HG03575 (cell line): ENCODE measurements around the gene INS.
"Not testable (repeated sequence)": the region's sequence is repeated elsewhere in the genome, so short reads cannot be mapped to it uniquely, and the experiment has no call there.

Experiments used
- ATAC-seq: cut with Tn5 transposase; IDR thresholded peaks from one replicate; pipeline ENCODE4 v1.9.1; 2021; ENCODE audit not compliant: unreplicated experiment, insufficient number of reproducible peaks, low FRiP score; ENCODE audit errors: extremely low read depth

INS gene

DNA sequence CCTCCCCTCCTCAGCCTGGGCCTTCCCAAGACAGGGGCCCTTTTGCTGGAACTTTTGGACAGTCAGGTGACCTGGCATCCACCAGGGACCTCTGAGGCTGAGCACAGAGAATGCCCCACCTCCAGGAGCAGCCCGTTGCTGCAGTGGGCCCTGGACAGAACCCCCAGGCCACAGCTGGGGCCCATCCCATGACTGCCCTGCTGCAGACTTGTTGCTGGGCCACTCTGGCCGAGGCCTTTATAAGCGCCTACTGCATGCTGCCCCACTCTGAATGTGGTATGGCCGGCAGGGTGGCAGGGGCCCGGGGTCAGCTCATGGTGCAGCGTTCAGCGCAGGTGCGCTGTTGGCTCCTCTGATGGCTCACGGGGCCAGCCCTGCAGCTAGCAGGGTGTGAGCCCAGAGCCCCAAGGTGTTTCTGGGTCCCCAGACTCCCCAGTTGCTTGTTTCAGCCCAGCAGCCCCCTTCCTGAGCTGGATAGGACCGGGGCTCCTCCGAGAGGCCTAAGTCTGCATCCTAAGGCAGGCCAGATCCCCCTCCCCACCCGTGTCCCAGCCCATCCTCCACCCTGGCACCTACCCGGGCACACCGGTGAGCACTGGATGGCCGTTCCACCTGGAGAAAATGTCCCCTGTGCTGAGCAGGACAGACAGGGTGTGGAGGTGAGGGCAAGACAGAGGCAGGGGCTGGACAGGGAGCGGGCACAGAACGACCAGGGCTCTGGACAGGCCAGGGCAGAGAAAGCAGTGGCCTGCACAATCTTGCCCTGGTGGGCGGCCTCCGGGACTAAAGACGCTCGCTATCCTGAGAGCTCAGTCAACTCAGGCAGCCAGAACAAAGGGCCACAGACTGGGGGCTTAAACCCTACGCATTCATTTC, 38.7 kb upstream of the INS start:
- no peak for ATAC-seq

DNA sequence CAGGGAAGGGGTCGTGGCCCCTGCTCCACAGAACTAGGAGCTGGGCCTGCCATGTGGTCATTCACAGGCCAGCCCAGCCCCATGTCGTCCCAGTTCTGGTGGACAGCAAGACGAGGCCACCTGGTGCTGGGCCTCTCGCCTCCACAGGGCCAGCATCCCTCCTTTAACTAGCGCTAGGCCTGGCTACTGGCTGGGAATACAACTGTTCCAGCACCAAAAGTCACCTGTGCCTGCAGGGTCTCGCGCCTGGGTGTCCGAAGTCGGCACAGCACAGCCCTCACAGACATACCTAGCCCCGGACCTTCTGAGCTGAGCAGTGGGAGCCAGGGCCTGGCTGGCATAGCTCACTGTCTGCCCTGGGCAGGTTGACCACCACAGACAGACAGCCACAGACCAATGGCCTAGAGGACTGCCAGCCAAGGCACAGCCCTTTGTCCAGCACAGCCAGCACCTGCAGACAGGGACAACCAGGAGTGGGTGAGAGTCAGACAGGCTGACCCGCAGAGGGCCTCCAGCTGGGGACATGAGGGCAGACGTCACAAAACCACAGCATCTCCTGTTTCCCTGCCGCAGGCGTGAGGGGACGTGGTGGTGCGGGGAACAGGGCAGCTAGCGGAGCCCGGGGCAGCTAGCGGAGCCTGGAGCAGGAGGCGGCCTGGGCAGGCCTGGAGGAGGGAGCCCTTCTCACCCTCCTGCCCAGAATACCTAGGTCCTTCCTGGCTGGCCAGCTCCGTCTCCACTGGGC, 37.8 kb upstream of the INS start:
- no peak for ATAC-seq

GRCh38 chr11:2197771-2198520, 36.9 kb upstream of the INS start:
- ATAC-seq: no peak

GRCh38 chr11:2196970-2197770, 36.2 kb upstream of the INS start:
- no peak for ATAC-seq

GRCh38 chr11:2195756-2196088, 34.7 kb upstream of the INS start:
- ATAC-seq: no peak

- ATAC-seq: no peak
Measured at GRCh38 chr11:2194877-2195755, 34.1 kb upstream of the INS start.

DNA sequence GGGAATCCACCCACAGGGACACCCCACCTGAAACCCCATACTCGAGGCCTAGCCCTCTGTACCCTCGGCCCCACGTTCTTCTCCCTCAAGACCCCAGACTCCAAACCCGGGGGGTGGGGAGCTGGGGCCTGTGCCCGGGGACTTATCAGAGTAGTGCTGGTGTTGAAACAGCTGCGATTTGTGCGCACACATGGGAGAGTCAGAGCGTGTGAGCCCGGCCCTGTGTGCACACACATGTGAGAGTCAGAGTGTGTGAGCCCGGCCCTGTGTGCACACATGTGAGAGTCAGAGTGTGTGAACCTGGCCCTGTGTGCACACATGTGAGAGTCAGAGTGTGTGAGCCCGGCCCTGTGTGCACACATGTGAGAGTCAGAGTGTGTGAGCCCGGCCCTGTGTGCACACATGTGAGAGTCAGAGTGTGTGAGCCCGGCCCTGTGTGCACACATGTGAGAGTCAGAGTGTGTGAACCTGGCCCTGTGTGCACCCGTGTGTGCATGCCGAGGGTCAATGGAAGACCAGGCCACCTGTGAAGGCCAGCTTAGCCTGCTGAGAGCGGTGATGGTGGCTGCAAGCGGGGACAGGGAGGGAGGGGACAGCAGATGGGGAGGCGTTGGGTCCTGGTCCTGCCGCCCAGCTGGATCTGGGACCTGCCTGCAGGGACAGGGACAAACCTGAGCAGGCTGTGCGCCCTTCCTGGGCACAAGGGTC, 33.0 kb upstream of the INS start:
- ATAC-seq: not testable (repeated sequence)

DNA sequence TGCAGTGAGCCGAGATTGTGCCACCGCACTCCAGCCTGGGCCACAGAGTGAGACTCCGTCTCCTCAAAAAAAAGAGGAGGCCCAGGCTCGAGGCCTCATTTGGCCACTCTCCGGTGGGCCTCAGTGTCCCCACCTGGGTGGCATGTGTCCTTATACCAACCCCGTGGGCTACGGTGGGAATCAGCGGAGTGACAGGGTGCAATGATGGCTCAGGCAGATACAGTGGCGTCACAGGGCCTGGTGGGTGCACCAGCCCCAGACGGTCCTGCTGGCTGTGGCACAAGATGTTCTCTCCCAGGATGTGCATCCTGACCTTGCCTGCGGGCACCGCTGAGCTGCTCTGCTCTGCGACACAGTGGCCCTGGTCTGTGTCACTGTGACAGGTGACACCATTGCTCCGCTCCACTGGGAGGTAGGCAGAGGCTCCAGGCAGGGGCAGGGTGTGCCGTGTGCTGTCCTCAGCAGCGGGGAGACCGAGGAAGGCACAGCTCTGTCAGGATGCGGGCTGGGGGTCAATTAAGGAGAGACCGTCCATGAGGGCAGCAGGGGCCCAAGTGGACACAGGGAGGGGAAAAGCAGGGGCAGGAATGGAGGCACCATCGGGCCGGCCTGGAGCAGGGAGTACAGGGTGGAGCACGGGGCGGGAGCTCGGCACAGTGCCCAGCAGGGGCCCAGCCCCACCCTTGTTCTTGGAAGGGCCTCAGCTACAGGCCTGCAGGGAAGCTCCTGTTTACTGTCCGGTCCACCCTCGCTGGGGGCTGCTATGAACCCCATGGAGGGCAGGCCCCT, 32.3 kb upstream of the INS start:
- ATAC-seq: no peak

DNA sequence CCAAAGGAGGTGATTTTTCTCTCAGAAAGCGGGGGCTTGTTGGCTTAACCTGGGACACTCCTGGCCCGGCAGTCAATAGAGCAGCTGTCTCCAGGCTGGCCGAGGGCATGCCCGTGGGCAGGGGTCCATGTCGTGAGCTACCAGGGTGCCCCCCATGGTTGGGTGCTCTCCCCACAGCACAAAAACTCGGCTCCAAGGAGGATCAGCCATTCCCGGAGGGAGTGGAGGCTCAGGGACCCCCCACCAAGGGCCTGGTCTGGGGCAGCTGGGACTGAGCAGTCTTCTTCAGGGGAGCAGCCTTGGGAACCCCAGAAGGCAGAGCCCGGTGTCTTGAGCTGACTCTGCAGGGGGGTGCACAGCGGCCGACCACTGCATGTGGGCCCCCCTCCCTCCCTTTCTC, 31.4 kb upstream of the INS start:
- ATAC-seq: no peak

DNA sequence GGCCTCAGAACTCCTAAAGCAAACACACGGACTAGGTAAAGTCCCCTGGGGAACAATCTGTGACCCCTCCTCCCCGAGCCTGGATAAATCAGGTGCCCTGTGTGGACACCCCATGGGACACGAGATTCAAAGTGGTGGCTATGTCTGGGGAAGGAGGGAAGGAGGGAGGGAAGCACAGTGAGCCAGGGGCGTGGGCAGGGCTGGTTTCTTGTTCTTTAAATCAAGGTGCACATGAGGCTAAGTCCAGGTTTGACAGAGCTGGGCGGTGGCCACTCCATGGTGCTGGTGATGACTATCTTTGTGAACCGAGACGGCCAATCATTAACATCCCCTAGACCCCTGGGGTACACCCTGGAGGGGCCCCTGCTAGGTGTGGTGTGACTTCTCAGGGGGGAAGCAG, 30.9 kb upstream of the INS start:
- ATAC-seq: no peak

DNA sequence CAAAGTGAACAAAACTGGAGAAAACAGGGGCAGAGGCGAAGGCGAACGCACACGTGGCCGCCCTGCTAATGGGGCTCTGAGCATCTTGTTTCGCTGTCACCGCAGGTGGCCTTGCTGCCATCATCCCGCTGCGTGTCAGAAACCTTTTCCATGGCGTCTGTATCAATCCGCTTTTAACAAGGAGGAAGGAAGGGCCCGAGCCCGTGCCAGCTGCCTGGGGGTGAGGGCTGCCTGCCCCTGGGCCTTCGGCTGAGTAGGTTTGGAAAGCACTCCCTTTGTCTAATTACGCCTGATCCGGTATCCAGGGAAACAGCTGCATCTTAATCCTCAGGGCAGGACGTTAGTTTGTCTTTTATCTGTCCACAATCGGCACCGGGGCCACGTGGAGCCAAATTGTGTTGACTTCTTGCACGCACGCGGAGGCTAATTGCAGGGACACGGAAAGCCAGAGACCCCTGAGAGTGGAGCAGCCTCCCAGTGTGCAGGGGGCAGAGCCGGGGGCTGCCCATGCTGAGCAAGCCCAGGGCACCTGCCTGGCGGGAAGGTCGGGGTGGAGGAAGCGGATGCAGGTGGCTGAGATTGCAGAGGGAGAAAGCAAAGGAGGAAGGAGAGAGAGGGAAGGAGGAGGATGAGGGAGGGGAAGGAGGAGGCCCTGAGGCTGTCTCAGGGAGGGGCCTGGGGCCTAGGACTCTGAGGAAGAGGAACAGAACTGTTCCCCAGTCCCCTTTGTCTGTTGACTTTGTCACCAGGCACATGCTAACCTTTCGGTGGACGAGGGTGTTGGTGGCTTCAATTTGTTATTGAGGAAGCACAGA, 29.9 kb upstream of the INS start:
- ATAC-seq: no peak

- ATAC-seq: no peak
Measured at GRCh38 chr11:2189938-2190656, 29.1 kb upstream of the INS start.

- ATAC-seq: no peak
Measured at GRCh38 chr11:2188745-2189144, 27.7 kb upstream of the INS start.

DNA sequence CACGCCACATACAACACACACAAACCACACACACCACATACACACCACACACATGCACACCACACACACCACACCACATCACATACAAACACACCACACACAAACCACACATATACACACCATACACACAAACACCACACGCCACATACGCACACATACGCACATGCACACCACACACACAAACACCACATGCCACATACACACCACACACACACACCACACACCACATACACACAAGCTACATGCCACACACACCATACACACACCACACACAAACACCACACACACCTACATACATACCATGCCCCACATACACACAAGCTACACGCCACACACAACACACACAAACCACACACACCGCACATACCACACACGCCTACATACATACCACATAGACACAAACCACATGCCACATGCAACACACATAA, 26.3 kb upstream of the INS start:
- ATAC-seq: no peak

DNA sequence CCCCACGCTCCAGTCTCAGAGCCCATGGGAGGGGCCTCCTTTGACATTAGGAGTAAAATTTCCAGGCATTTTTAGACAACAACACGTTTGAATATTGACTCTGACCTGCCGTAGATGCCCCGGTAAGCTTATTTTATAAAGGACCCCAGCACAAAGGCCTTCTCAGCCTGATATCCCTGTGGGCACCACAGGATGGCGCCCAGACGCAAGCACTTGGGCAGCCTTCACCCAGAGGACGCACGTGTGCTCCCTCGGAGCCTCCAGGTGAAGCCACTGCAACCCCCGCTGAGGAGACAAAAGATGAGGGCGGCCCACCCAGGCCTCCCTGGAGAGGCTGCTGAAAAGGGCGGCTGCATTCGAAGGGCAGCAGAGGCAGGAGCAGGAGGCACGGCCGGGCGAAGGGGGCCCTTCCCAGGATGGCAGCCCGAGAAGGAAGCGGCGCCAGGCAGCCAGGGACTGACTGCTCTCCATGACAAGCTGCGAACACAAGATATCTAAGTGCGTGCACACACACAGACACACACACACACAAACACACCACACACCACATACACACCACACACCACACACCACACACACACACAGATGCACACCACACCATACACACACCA, 25.8 kb upstream of the INS start:
- ATAC-seq: no peak
